GM12865 (cell line): ENCODE measurements around the gene LRRK1.

Experiments
- DNase-seq: peaks from one replicate; pipeline ENCODE4 v3.0.0; 2010; ENCODE audit warnings: low read depth
- H3K4me3 ChIP-seq: 2 replicates; pipeline ENCODE4 v1.5.1; 2011; ENCODE audit warnings: mild to moderate bottlenecking, low read depth, low read length, control low read depth
- CTCF ChIP-seq: IDR thresholded peaks from 2 replicates; pipeline ENCODE4 v1.5.1; 2011; ENCODE audit warnings: low read length, control low read depth, low read depth, inconsistent platforms; ENCODE audit not compliant: insufficient read depth; ENCODE audit errors: missing control alignments

The LRRK1 gene

GRCh38 chr15:100885116-100885515 lies 34.0 kb upstream of the LRRK1 start:
- no peak for DNase-seq
- TF ChIP-seq CTCF: no peak
- no peak overlapping the region for H3K4me3 ChIP-seq

- H3K4me3 ChIP-seq: no peak overlapping the region
- TF ChIP-seq CTCF: no peak
- DNase-seq: no peak
Measured at GRCh38 chr15:100885811-100886210, 33.3 kb upstream of the LRRK1 start.

- no peak overlapping the region for H3K4me3 ChIP-seq
- no peak for TF ChIP-seq CTCF
- no peak for DNase-seq
Measured at GRCh38 chr15:100887211-100887913, 31.8 kb upstream of the LRRK1 start.

GRCh38 chr15:100889385-100890050 lies 29.6 kb upstream of the LRRK1 start:
- no peak overlapping the region for H3K4me3 ChIP-seq
- no peak for DNase-seq
- TF ChIP-seq CTCF: no peak

- H3K4me3 ChIP-seq: no peak overlapping the region
- TF ChIP-seq CTCF: no peak
Measured at GRCh38 chr15:100890051-100890720, 29.0 kb upstream of the LRRK1 start.

GRCh38 chr15:100890850-100891249 lies 28.3 kb upstream of the LRRK1 start:
- TF ChIP-seq CTCF: no peak
- no peak for DNase-seq
- H3K4me3 ChIP-seq: no peak overlapping the region

More at GRCh38 chr15:100890051-100890720, 29.0 kb upstream of the LRRK1 start:
- DNase-seq: no peak
